ENCODE measurements around the gene ZDHHC22. TPM values are rescaled to one million over a fixed set of nuclear protein-coding genes. Genes with fewer than 3 reads are reported as not detected.

ZDHHC22 gene
- total RNA-seq, 3 donors from 2014 or later = not detected

GRCh38 chr14:77128414-77128891 lies 13.1 kb downstream of the ZDHHC22 start:
- Histone ChIP-seq H3K9me3 (no peaks in the 10 kb centered on the region), H3K36me3 (no peaks in the 10 kb centered on the region), H3K27me3 (peaks cover 0 to 15% of the 10 kb centered on the region in 2 donors), H3K4me3 (no peak overlapping the region), H3K27ac (no peak overlapping the region), H3K4me1 (peaks cover 0 to 5% of the 10 kb centered on the region in 2 donors)
- intact Hi-C loops (cut with DNase I; ENCODE audit: low total_unique reads) = loop anchor here (5.0 kb wide), 1 partner anchor 1131 kb away; no protein-coding TSS in a partner anchor
- no peak for DNase-seq (ENCODE audit: low spot score in 2 of 2)
- TF ChIP-seq CTCF (IDR thresholded peaks at IDR 0.05) (no peak), POLR2AphosphoS5 (IDR thresholded peaks at IDR 0.05) (no peak), POLR2A (IDR thresholded peaks at IDR 0.05) (no peak)

DNA sequence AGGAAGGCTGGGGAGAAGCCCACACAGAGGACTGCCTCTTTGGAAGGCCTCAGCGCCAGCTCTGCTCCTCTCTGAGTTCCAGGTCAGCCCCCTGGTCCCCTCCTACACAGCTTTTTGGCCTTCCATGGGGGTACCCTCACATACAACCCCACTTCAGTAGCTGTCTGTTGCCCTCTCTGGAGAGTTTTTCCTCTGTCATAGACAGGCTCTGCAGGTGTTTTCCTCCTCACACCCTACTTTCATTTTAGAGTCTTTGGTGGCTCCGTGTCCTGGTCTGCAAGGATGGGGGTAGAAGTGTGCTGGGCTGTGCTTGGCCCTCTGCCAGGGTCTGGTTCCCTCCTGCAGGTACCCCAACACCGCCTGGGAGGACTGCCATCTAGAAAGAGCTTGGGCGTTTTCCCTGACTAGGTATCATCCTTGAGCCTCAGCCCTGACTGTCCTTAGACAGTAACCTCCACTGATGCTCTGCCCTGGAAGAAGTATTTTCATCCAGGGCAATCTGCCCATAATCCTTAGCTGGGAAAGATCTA lies 15.1 kb downstream of the ZDHHC22 start:
- Histone ChIP-seq H3K36me3 (no peaks in the 10 kb centered on the region), H3K9me3 (no peaks in the 10 kb centered on the region), H3K4me3 (no peak overlapping the region), H3K27ac (no peak overlapping the region), H3K4me1 (peaks cover 0 to 11% of the 10 kb centered on the region in 2 donors), H3K27me3 (no peaks in the 10 kb centered on the region)
- DNase-seq (ENCODE audit: low spot score in 2 of 2) = no peak
- TF ChIP-seq POLR2AphosphoS5 (IDR thresholded peaks at IDR 0.05) = no peak
- no peak for TF ChIP-seq POLR2A (IDR thresholded peaks at IDR 0.05)
- intact Hi-C loops (cut with DNase I; ENCODE audit: low total_unique reads) = loop anchor here (5.0 kb wide), 1 partner anchor 1129 kb away; no protein-coding TSS in a partner anchor

DNA sequence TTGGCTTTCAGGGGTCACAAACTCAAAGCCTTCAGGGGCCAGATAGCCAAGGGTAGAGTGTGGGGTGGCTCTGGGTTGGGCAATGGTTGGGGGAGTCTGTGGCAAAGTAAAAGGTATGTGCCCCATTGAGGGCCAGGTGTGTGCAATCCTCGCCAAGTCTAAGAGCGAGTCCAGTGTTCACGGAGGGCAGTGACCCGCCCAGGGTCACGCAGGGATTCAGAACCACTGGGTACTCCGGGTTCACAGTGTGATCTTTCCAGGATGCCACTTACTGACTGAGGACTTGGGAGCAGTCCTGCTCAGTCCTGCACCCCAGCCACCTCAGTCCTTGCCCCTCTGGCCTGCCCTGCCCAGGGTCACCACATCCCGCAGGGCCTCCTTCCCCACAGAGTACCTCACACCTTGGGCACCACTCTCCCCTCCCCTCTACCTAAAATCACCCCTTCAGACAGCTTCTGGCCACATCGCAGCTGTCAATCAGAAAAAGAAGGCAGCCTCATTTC lies 15.7 kb downstream of the ZDHHC22 start:
- no peak for DNase-seq (ENCODE audit: low spot score in 2 of 2)
- TF ChIP-seq CTCF (IDR thresholded peaks at IDR 0.05) = no peak
- no peak for TF ChIP-seq POLR2A (IDR thresholded peaks at IDR 0.05)
- TF ChIP-seq POLR2AphosphoS5 (IDR thresholded peaks at IDR 0.05) = no peak

GRCh38 chr14:77125281-77125801 lies 16.2 kb downstream of the ZDHHC22 start:
- peaks cover 5 to 11% of the 10 kb centered on the region in 2 donors for H3K4me1 ChIP-seq
- intact Hi-C loops (cut with DNase I; ENCODE audit: low total_unique reads) = loop anchor here (5.0 kb wide), 1 partner anchor 1128 kb away; no protein-coding TSS in a partner anchor
- TF ChIP-seq POLR2AphosphoS5 (IDR thresholded peaks at IDR 0.05) (no peak), POLR2A (IDR thresholded peaks at IDR 0.05) (no peak), CTCF (IDR thresholded peaks at IDR 0.05) (no peak)
- no peaks in the 10 kb centered on the region for H3K27me3 ChIP-seq
- DNase-seq (ENCODE audit: low spot score in 2 of 2) = no peak
- no peaks in the 10 kb centered on the region for H3K9me3 ChIP-seq
- H3K4me3 ChIP-seq = peak overlapping the region; percentile 40 to 68 (median 48)
- no peak overlapping the region for H3K27ac ChIP-seq
- no peaks in the 10 kb centered on the region for H3K36me3 ChIP-seq

More for the DNA sequence above, 15.7 kb downstream of the ZDHHC22 start:
- Histone ChIP-seq H3K27me3 (no peaks in the 10 kb centered on the region), H3K9me3 (no peaks in the 10 kb centered on the region), H3K4me1 (peaks cover 3 to 11% of the 10 kb centered on the region in 2 donors), H3K27ac (no peak overlapping the region), H3K4me3 (no peak overlapping the region), H3K36me3 (no peaks in the 10 kb centered on the region)
- intact Hi-C loops (cut with DNase I; ENCODE audit: low total_unique reads) = loop anchor here (5.0 kb wide), 1 partner anchor 1129 kb away; no protein-coding TSS in a partner anchor

DNA sequence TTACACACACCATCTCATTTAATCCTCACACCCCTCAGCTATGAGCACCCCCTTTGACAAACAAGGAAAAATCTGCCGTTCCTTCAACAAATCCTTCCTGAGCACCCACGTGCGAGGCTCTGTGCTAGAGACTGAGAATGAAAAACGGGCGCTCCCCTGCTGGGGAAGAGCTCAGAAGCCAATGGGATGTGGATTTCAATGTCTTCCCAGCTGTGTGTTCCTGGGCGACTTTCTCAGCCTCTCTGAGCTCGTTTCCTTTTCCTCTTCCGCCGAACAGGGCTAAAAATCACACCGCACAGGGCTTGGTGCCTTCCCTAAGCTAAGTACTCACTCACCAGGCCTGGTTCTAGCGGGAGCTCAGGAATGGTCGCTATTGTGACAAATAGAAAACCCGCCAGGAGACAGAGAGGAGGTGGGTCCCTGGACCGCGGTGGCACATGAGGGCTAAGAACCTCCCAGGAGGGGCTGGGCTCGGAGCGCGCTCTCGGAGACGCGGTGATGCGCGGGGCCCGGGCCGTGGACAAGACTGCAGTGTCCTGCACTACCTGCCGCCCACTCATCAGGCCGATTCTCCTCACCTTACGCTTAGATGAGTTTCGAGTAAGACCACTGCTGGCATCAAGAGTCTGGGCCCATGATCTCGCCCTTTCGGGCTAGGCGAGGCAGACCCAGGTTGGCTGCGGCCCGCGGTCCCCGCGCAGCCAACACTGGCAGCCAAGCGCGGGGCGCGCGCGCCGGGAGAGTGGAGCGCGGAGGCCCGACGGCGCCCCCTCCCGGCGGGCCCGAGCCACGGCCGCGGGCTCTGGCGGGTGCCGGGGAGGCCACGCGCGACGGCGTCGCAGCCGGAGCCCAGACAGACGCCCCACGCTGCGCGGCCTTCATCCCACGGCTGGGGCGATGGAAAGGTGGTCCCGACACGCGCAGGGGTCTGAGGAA lies 17.0 kb downstream of the ZDHHC22 start:
- Histone ChIP-seq H3K36me3 (no peaks in the 10 kb centered on the region), H3K27ac (peak overlapping the region in 1 of 2 donors; percentile 64), H3K27me3 (no peaks in the 10 kb centered on the region), H3K9me3 (no peaks in the 10 kb centered on the region), H3K4me3 (peak overlapping the region; percentile 40 to 68 (median 48)), H3K4me1 (peaks cover 5 to 11% of the 10 kb centered on the region in 2 donors)
- no peak for DNase-seq (ENCODE audit: low spot score in 2 of 2)
- TF ChIP-seq POLR2A (IDR thresholded peaks at IDR 0.05) (no peak), CTCF (IDR thresholded peaks at IDR 0.05) (peak in 1 of 3 donors; percentile 85)
- intact Hi-C loops (cut with DNase I; ENCODE audit: low total_unique reads) = loop anchor here (5.0 kb wide), 1 partner anchor 1127 kb away; no protein-coding TSS in a partner anchor

Data from breast epithelium (tissue), 4 donors.